Measurements from ENCODE around the gene MLIP.

Gene MLIP

DNA sequence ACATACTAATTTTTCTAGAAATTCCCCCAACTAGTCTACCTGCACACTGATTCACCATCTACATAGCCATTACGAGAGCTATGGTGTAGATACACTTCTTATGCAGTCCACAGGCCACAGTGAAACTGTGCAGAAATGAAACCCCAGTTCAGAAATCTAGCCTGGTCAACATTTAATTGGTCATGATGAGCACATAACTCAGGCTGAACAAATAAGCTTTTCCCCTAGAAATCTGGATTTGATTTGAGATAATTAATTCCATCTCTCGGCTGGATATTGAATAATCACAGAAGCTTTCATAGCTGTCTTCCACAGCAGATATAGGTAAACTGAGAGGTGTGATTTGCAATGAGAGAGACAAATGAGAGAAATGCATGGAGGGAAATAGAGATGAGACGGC is 174.4 kb downstream of the MLIP start:
- DNase-seq, result no peak

DNA sequence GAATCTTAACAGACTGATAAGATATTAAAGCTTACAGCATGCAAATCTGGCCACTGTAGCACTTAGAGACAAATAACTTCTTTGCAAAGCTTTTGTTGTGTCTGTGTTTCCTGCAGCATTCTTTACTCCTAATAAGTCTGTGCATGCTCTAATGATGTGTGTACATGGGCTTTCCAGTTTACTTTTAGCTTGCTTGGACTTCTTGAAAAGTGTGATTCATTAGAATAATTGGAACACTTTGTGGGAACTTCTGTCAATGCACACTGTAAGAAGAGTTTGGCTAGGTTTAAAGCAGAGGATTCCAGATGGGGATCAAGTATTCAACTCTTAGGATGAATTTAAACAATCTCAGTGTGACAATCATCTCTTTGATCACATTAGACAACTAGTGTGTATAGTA is 174.9 kb downstream of the MLIP start:
- DNase-seq, result no peak

DNA sequence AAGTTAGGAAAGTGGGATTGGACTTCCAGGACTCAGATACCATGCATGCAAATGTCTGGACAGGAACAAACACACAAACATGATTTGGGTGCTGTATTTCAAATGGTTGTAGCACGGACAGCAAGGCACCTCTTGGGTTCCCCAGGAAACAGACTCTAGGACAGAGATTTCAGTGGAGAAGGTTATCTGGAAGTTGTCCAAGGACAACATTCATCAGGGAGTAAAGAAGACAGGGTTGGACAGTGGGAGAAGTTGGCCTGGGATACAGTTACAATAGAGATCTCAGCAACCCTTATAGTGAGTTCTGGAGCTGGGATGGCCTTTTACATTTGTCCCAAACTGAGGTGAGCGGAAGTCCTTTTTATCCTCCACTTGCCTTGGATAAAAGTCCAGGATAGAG is 177.2 kb downstream of the MLIP start:
- DNase-seq, result no peak

DNA sequence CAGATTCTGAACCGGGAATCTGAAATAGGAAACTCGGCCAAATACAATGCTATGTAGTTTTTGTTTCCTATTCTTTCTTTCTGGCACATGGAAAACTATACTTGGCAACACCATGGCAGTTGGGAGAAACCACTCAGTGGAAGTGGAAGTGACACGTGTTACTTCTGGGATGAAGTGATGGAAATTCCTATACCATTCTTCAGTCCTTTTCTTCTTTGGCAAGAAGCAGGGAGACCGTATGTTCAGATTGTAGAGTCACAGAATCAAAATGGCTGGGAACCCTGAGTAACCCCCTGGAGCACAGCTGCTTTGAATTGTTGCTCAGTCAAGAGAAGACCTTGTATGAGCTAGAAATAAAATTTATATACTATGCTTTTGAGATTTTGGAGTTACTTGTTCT is 178.2 kb downstream of the MLIP start:
- DNase-seq, result no peak

DNA sequence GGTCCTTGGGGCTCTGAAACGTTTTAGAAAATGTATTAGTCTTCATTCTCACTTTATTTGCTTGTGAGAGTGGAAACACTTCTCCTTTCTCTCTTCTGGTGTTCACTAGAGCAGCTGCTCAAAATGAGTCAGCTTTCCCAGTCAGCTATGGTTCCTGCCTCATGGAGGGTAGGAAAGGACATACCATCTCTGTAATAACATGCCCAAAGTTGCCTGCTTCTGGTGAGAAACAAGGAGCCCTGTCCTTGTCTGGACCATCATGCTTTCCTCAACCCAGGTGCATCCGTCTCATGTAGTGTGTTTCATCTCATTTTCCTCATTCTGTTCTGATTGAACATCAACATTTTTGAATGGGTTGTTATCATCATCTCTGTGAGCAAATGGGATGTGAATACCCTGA is 179.9 kb downstream of the MLIP start:
- no peak for DNase-seq

DNA sequence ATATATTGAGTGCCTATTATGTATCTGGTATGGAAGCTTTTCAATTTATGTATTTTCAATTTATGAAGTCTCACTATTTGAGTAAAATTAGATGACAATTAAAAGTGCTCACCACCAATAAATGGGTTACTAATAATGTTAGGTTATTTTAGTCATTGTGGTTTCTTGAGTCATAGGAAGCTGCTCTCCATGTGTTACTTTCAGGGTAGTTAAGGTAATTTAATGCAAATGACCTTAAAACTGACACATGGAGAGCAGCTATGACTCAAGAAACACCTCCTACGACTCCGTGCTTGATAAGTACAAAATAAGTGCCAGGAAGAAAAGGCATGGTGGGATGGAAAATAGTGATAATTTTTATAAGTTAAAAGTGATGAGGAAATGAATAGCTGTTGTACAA is 180.5 kb downstream of the MLIP start:
- DNase-seq, result no peak

DNA sequence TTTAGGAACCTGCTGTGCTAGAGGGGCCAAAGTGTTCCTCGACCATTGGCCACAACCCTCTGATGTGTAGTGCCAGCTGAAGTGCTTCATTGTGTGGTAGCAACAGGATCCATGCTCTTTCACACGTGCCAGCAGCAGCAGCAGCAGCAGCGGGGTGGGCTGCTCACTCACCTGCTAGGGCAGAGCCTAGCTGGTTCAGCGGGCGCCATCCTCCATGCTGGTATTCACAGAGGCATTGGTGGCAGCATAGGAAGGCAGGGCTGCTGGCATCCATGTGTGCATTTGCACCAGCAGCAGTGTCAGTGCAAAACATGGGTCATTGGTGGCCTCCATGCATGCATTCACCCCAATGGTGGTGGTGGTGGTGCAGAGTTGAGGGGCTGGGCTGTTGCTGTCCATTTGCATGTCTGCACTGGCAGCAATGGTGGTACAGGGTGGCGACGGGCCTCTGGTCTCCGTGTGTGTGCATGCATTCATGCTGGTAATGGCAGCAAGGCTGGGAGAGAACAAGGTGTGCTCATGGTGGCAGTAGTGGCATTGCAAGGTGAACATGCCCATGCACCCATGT is 183.8 kb downstream of the MLIP start:
- DNase-seq, result no peak

DNA sequence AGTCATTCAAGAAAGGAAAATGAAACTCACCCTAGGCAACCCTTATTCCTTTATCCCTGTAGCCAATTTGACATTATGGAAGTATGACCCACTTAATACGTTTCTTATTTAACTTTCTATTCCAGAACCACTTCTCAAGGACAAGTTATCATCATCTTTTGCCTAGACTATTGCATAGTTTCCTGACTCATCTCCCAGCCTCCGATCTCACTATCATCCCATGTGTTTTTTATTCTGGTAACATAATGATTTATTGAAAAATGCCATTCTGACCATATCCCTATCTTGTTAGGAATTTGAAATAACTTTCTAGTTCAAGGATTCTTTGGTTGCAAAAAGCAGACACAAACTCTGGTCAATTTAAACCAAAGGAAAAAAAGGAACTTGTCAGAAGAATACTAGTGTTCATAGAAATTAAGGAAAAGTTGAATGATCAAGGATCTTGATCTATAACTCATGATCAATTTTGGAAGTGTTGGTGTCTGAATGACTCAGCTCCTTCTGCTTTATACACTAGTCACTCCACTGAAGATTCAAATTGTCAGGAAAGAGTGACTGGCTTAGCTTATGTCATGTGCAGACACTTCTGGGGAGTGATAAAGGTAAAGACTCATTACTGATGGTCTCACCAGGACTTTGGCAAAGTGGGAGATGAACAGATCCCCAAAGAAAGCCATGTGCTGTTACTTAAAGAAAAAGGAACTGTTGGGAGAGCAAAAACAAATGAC is 188.5 kb downstream of the MLIP start:
- no peak for DNase-seq

DNA sequence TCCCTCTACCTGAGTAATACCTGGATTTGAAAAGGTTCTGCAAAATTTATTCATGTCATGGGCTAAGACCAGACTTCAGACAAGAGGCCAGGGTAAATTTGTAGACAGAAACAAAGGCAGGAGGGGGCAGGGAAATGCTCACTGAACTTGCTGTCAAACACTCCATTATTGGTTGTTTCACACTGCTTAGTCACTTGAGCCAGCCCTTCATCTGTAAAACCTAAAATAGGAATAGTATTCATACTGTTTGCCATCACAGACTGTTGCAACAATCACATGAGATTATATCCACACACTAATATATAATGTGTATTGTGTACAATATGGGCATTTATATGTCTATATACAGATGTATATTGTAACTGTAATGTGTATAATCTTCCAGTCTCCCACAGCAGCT is 190.5 kb downstream of the MLIP start:
- no peak for DNase-seq

DNA sequence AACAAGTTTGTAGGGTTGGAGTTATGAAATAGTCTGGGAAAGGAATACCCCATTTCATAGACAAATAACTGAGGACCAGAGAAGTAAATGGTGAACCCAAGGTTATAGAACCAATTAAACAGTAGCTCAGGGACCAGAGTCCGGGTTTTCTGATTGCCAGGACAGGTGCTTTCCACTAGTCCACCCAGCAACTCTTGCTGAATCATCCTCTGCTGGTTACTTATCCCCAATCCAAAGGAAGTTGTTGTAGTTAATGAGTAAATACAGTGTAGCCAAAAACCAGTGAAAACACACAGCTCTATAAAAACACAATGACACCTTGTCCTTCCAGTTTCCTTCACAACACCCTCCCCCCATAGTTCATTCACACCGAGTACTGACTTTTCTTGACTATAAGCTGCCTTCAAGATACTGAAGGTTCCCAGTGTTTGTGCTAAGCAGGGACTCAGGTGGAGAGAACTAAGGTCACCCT is 196.2 kb downstream of the MLIP start:
- DNase-seq, result no peak

DNA sequence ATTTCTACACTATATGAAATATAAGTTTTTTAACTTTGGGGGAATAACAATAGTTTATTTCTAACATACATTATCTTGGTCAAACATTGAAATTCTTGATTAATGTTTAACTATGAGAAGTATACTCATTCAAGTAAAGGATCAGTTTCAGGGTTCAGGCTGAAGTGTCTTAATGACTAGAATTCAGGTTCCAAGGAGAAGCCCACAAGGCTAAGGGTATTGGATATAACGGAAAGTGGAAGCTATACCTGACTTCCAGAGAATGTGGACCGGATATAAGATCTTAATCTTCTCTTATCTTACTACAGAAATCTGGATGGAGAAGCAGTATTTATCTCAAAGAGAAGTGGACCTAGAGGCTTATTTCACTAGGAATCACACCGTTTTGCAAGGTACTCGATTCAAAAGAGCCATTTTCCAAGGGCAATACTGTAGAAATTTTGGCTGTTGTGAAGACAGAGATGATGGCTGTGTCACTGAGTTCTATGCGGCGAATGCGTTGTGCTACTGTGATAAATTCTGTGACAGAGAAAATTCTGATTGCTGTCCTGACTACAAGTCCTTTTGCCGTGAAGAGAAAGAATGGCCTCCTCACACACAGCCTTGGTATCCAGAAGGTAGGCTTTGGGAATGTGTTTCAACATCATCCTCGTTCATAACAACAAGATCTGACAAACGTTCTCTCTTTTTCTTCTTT is 197.2 kb downstream of the MLIP start, which contains the start of gene TINAG:
TINAG (plus strand) TSS at position 153 of the 697 bp plus-strand sequence; CDS start at position 263, 110 bp downstream.
- DNase-seq, result no peak

DNA sequence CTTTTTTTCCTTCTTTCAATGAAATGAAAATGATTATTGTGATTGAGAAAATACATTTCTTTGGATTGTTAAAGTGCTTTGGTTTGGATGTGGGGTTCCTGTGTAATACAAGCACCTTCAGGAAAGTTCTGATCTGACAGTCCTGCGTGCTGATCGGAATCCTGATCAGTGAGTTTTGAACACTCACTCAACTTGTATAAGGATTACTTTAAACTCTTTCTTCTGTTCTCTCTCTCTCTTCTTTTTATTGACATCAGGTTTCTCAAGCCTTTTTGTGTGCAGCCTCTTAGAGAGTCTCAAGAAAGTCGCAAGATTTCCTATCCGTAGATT is 197.7 kb downstream of the MLIP start:
- DNase-seq, result no peak

DNA sequence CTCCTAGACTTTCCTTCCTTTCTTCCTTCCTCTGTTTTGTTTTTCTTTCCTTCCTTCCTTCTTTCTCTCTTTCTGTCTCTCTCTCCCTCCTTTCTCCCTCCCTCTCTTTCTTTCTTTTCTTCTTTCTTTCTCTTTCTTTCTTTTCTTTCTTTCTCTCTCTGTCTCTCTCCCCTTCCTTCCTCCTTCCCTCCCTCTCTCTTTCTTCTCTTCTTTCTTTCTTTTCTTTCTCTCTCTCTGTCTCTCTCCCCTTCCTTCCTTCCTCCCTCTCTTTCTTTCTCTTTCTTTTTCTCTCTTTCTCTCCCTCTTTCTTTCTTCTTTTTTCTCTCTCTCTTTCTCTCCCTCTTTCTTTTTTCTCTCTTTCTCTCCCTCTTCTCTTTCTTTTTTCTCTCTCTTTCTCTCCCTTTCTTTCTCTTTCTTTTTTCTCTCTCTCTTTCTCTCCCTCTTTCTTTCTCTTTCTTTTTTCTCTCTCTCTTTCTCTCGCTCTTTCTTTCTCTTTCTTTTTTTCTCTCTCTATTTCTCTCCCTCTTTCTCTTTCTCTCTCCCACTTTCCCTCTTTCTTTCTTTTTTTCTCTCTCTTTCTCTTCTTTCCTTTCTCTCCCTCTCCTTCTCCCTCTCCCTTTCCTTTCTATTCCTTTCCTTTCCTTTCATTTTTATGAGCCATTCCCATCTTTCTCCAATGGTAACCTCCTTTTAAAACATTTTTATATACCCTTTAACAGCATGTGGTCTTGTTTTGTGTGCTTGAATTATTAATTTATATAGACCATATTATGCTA is 199.3 kb downstream of the MLIP start:
- DNase-seq, result no peak

DNA sequence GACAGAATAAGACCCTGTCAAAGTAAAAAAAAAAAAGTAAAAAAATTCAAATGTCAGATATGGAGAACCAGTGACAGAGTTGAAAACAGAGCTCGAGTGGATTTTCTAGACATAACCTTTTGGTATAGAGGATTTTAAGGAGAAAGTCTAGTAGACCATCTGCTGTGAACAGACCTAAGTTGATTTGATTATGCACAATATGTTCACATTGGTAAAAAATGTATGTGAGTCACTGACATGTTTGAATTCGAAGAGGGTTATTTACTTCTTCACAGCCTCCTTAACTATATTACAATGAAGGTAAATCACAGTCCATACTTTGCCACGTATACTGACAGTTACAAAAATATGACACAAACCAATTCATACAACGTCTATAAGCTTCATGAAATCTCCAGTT is 204.4 kb downstream of the MLIP start:
- no peak for DNase-seq
